Stimulated activated CD8-positive, alpha-beta memory T cell treated with anti-CD3 and anti-CD28 coated beads, Interleukin-2, amount 100 ng/mL, for 48 hours (primary cell): ENCODE data around the gene DUSP2.

Experiments
- DNase-seq, 2 donors: peaks; one replicate each; pipeline ENCODE4 v3.0.0-alpha.2; 2020; ENCODE audit warnings: low read depth in 2 of 2

DUSP2 gene

DNA sequence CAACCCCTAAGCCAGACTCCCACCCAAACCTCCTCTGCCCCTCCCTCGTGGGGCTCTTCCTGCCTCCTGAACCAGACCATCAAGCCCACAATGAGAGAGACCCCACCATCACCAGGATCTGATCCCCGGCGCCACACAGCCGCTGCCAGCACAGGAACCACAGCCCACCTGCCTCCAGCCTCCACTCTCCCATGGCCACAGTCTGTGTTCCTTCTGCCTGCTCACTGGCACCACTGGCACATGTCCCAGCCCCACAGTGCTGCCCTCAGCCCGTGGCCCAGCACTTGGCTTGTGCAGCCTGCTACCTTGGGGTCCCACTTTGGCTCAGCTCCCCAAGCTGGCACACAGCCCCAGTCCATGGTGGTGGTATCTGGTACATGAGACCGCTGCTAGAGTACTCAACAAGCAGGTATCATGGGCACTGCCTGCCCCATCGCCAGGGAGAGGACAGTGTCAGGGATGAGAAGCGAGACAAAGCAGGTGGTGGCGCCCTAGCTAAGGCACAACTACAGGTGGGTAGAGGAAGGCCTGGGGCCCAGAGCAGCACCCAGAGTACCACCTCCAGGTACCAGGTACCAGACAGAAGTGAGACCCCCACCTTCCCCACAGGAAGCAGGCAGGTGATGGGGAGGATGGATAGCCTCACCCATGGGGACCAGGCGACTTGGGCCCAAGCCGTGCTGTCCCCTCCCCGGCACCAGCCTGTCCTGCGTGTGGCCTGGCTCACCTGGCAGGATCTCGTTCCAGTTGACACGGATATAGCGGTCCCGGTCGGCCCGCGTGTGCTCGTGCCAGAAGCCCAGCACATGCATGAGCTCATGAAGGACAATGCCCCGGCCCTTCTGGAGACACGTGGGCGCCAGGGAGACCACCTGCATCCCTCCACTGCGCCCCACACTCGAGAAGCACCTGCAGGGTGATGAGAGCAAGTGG lies 13.2 kb downstream of the DUSP2 start:
- DNase-seq = no peak

DNA sequence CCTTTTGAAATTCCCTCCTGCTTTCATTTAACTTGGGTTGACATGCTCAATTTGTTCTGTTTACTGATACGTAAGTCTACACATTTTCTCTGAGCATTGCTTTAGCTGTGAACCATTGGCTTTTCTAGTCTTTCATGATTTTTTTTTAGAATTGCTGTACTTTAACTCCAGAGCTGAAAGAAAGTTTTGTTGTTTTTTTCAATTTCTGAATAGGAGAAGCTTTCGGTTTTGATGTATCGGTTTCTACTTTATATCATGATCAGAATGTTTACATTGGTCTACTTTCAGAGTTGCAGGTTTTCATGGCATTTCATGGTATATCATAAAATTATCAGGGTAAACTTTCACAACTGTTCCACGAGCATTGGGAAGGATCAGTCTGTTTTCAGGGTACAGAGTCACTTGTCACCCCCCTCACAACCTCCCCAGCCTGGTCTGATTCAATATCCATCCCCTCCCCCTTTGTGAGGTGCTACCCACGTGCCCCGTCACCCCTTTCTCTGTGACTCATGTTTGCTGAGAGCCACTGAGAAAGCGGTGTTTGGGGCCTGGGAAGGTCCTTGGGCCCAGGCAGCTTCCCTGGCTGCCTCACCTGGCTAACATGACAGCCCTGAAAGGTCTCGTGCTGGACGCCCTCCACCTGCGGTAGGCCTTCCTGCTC lies 14.0 kb downstream of the DUSP2 start:
- DNase-seq = no peak

DNA sequence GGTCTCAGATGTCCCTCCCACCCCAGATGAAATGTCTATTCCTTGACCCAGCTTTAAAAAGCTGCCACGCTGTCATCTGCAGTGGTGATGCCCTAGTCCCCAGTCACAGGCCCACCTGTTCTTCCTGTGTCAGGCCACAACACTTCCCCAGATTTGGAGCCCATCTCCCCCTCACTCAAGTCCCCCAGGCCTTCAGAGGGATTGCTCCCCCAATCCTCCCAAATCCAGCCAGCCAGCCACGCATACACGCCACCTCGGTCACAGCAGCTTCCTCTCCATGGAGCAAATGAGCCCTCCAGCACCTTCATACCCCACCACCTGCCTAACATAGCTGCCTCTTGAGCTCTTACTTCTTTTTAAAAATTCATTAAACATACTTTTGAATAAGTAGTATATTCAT lies 14.8 kb downstream of the DUSP2 start:
- DNase-seq = no peak

DNA sequence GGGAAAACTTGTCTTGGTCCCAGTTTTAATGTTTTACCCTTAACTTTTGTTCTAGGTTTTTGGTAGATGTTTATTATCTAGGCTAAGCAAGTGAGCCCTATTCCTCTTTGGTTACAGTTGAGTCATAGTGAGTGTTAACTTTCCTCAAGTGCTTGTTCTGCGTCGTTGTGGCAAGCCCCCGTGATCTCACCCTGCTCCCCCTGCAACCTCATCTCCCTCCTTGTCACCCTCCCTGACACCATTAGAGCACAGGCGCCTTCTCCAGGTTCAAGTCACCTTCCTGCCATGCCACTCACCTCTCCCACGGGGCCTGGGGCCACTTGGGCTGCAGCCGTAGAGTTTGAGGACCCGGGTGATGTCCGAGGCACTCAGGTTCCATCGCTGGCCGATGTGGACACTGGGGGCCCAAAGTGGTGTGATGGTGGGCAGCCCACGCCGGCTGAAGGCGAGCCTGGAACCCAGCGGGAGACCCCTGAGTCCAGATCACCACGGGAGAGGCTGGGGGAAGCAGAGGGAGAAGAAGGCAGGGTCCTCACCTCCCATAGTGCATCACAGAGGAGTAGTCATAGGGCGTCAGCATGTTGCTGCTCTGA lies 15.6 kb downstream of the DUSP2 start:
- no peak for DNase-seq

DNA sequence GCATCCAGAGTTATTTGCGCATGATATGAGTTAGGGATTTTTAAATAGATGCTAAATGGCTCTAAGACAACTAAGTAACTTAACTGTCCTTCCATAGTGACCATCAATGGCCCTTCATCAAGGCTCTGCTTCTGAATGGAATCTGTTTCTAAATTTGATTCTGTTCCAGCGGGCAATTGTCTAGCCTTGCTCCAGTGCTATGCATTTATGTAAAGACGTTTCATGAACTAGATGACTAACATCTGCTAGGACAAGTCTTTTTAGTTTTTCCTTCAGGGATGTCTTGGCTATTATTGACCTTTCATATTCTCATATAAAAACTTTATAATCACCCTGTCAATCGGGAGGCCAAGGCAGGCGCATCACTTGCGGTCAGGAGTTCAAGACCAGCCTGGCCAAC lies 16.8 kb downstream of the DUSP2 start:
- no peak for DNase-seq

DNA sequence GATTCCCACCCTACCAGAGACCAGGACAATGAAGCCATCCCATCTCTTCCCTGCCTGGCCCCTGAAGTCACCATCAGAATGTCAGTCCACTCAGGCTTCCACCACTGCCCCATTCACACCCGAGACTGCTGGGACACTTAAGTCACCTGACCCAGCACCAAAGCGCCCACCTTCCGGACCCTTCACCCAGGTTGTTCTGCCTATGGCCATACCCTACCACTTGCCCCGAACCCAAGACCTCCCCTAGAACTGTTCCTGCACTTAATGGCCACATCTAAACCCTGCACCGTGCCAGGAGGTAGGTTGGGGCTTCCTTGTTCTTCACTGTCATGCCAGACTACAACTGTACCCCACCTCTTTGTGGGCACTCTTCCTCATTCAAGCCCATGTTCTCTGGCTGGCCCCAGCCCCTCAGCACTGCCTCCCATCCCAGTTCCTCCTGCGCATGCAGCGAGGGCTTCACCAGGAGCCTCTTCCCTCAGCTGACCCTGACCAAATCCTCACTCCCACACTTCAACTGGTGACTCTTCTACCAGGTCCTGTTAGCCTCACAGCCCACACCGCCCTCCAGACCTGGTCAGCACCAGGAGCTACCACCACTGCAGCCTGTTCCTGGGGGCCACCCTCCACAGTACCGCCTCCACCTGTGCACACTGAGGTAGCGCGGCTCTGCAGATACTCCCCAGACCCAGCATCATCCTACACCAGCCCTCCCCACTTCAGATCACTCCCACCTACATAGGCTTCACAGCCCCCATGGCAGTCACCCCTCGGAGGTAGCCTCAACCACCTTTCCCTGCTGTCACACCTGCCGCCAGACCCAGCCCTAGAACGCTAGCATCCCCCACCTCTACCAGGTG lies 20.6 kb downstream of the DUSP2 start:
- no peak for DNase-seq

DNA sequence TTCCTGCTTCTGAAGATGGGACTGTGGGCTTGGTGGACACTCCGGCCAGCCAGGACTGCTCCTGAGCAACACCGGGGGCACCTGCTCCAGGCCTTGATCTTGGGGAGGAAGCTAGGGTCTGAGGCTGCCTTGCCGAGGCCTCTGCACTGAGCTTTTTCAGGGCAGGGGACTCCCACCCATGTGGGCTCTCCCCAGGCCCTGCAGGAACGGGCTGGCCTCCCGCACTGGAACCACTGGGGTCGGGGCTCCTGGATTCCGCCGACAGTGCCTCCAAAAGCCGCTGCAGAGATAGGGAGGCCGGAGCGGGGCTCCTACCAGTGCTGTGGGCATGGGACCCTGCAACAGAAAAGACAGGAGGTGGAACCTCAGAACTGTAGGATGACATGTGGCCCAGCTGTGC lies 21.3 kb downstream of the DUSP2 start:
- no peak for DNase-seq

DNA sequence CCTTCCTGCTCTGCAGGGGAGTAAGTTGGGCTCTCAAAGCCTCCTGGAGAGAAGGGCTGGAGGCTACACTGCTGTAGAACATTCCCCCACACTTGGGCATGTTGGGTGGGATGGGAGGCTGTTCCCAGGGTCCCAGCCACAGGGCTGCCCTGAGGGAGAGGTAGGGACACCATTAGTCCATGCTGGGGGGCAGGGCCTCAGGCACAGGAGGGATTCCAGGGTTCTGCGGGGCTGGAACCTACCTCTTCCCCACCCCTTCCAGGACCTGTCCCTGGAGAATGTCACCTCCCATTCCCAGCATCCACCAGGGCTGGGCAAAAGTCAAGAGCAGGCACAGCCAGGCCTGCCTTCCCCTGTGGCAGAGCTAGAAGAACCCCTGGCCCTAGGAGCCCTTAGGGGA lies 21.9 kb downstream of the DUSP2 start:
- DNase-seq = no peak

DNA sequence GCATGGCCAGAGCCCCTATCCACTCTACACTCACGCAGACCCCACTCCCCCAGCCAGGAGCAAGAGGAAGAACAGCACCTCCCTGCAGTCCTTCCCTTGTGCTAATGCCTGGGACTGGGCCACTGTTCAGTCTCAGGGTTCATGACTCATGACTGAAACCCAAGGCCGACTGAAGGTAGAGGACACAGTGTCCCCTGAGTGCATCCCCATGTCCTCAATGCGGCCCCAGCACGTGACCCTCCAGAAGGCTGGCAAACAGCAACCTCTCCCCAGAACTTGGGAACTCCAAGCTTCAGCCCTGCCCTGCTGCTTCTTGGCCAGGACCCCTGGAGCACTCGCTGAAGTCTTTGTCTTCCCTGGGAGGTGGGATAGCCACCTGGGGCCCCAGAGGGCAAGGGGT lies 22.8 kb downstream of the DUSP2 start:
- DNase-seq = no peak

DNA sequence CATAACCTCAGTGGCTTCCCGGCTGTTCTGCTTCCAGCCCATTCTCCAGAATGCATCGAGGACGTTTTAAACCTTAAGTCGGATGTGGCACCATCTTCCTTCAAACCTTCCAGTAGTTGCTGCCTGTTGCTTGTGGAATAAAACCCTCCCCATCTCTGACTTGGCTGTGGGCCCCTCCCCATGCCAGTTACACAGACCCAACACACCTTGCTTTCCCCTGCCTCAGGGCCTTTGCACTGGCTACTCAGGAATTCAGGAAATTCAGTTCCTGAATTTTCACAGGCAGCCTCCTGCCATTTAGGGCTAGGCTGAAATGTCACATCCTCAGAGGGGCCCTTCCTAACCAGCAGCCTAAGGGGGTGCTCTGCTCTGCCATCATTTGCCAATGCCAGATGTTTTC lies 23.8 kb downstream of the DUSP2 start:
- DNase-seq = no peak

DNA sequence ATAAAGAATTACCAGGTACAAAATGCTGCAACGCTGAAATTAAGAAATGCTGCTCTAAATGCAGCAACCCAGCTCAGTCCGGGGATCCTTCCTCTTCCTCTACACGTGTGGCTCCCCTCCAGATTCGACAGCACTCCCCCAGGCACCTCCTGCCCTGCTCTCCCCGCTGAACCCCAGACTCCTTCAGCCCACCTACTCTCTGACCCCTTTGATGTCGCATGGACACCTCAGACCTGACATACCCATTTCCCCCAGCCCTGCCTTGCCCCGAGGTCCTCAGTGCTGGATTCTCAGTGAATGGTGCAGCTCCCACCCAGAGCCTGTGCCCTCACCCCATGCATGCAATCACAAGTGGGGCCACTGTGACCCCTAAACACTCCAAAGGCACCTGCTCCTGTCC lies 24.2 kb downstream of the DUSP2 start:
- DNase-seq = no peak

DNA sequence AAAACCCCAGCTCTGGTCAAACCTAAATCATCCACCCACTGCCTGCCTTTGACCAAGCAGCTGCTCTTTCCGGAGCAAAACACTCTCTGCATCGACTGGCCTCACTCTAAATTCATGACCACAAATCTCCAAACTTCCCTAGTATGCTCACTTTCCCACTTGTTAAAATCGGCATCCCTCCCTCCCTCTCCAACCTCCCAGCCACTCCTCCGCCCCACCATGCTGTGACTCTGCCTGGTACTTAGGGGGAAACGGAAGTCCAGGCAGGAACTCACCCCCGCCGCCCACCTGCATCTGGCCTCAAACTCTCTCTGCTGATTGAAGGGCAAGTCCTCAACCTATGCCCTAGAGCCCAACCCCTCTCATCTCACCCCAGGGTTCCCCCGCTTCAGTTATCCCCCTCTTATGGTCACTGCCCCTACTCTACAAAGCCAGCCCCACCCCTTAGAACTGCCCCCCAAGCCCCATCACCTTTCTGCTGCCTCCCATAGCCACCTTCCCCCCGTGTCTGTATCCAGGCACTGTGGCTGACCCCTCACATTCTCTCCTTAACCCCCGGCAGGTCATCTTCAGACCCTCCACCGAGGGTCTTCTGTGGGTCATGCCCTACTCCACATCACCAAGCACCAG lies 25.0 kb downstream of the DUSP2 start:
- no peak for DNase-seq

DNA sequence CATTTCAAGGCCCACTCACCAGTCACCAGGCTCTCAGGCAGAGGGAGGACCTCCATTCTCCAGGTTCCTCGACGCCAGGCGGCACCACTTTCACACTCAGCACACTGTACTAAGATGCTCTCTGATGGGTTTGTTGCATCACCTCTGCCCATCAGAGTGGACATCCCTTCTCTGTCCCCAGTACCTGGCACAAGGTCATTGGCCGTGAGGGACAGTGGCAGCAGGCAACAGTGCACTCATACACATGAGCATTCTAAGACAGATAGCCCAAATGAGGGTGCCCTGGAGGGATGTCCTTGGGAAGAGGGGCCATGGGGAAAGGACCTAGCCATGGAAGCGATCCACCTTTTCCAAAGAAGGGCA lies 25.9 kb downstream of the DUSP2 start:
- DNase-seq = no peak

DNA sequence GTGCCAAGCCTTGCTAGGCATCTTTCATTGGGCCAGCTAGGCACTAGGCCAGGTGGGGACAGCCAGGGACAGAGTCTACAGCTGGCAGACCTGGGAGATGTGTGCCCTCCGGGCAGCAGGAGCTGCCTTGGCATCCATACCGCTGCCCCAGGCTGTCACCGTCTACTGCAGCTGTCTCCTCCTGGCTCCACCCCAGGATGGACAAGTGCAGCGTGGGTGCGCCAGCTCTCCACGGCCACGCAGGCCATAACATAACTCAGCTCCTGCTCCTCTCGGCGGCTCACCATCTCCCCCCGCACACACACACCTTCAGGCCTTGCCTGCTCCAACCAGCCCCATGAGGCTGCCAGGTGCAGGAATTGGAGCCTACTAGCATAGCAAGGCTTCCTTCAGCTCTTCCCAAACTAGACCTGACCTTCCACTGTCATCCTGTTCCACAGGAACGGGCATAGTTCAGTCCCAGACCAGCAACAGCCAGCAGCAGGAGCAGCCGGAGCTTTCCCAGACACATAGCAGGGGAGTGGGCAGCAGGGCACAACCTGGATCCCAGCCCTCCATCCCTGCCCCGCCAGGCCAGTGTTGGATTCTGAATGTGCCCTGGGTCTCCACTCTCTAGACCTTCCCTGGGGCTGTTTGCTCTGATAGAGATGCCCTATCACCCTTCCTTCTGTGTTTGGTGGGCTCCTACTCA lies 26.4 kb downstream of the DUSP2 start:
- DNase-seq = no peak

DNA sequence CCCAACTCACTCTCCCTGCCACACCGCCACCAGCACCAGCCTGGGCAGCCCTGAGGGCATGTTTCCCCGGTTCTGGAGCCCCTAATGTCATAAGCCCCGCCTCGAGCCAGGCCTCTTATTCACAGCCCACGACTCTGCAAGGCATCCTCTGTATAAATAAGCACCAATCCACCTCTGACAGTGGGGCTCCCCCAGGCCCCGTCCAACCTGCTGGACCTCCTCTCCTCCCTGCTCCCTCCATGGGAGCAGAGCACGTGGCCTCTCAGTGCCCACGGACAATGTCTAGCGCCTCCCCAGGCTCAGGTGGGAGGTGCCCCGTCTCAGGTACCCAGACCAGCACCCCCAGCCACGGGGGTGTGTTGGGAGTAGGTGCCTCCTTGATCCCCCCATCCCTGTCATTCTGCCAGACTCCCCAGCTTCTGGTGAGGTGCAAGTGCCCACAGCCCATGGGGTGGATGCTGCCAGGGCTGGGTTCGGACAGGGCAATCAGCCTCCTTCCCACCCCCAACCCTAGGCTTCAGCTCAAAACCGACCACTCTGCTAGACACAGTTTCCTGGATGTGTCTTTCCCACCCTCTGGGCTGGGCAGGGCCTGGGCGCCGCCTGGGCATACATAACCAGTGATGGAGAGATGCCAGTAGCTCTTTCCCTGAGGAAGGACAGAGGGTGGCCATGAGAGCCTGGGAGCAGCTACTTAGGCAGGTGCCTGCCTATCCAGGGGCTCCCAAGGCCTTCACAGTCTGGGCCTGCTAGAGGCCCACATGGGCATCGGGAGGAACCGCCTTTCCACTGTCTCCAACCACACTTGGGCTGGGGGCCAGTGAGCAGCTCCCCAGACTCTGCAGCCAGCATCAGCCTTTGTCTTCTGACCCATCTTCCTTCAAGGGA lies 27.3 kb downstream of the DUSP2 start:
- DNase-seq = no peak

DNA sequence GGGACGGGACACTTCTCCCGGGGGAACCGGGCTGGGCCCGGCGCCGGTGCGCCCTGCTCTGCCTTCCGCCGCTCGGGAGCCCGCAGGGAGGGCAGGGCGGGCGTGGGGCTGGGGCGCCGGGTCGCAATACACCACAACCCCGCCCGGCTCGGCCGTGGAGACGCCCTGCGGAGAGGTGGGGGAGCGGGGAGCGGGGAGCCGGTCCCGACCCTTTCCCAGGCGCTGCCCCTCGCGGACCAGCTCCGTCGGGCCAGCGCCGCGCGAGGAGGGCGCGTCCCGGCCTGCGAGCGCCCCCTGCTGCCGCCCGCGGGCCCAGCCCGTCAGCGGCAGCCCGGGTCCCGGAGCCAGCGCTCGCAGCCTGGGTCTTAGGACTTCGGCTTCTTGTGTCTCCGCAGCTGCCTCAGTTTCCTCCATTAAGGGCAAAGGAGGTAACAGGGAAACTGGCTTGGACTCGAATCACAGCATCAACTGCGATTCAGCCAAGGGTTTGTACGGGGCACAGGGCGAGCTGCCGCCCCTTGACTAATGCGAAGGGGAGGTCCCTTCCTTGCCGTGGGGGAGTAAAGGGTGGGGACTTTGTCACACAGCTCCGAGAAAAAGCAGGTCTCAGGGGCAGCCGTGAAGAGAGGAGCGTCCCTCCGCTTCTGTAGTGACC lies 28.2 kb downstream of the DUSP2 start:
- DNase-seq = peak; percentile 43 to 65

DNA sequence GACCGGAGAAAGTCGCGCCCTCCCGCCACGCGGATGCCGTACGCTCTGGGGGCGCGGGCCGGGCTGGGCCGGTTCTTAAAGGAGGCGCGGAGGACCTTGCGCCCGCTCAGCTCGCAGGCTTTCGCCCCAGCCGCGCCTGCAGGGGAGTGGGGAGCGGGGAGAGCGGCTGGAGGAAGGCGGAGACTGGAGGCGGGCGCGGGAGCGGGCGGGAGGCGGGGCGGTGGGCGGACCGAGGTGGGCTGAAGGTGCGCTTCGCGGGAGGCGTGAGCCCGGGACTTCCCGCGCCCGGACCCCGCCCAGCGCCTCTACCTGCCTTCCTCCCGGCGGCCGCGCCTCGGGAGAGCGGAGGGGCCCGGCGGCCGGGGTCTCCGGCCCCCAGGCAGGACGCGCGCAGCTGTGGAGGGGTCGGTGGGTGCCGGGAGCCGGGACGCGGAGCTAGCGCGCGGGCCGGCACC lies 28.8 kb downstream of the DUSP2 start, which contains the start of gene ADRA2B:
ADRA2B (minus strand) TSS at position 148 of the 455 bp plus-strand sequence. CDS start 422 bp downstream, outside the sequence.
- peak; percentile 65 to 67 for DNase-seq

DNA sequence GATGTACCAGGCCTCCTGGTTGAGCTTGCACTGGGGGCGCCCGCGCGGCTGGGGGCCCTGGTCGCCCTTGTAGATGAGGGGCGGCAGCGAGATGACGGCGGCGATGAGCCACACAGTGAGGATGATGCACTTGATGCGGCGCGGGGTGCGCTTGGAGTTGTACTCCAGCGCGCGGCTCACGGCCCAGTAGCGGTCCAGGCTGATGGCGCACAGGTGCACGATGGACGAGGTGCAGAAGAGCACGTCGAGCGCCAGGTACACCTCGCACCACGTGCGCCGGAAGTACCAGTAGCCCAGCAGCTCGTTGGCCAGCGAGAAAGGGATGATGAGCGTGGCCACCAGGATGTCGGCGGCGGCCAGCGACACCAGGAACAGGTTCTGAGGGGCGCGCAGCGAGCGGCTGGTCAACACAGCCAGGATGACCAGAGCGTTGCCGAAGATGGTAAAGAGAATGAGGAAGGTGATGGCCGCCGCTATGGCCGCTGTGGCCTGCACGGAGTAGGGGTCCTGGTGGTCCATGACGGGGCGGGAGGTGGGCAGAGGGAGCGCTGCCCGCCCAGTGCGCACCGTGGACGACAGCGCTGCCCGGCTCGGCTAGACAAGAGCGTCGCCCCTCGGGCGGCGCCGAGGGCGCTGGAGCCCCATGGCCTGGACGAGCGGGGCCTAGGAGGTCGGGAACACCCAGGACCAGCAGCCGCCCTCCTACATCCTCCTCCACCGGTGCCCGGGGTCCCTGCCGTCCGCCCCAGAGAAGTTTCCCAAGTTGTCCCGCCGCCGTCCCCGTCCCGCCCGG lies 29.4 kb downstream of the DUSP2 start:
- no peak for DNase-seq
